WI38 (cell line): ENCODE measurements around the gene GATB.
A peak's percentile ranks its signal among the peaks of the same experiment; 100 is the strongest.

Experiments
- H3K4me3 ChIP-seq: 2 replicates; pipeline ENCODE4 v1.5.1; 2011; ENCODE audit warnings: low read depth, mild to moderate bottlenecking, control low read depth, low read length
- TF ChIP-seq, protein P1 (sequence below): IDR thresholded peaks from 2 replicates; pipeline ENCODE4 v1.5.1; 2012; ENCODE audit warnings: low read depth, mild to moderate bottlenecking, control low read depth, low read length

GATB gene

DNA sequence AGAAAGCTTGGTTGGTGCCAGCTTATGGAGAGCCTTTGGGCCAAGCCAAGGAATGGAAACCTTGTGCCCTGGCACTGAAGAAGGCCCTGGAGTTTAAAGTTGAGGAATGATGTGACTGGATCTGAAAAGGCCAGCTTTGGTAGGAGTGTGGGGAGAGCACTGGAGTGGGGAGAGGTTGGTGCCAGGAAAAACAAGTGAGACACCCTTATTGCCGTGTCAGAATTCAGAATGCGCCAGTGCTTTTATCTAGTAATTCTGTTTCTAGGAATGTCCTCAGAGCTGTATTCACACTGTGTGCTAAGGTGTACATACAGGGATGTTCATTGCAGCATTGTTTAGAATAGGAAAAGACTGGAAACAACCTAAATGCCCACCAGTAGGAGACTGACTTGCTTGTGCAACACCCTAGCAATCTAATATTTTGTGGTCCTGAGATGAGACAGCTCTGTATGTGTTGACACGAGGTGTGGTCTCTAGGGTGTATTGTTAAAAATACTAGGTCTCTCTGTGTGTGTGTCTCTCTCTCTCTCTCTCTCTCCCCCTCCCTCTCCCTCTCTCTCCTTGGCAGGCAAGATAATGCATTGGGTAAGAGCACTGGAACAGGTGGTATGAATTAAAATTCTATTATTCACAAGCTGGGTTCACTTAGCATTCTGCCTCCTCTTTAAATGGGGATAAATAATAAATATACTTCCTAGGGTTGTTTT, 107.8 kb downstream of the GATB start:
- TF ChIP-seq, protein P1, sequence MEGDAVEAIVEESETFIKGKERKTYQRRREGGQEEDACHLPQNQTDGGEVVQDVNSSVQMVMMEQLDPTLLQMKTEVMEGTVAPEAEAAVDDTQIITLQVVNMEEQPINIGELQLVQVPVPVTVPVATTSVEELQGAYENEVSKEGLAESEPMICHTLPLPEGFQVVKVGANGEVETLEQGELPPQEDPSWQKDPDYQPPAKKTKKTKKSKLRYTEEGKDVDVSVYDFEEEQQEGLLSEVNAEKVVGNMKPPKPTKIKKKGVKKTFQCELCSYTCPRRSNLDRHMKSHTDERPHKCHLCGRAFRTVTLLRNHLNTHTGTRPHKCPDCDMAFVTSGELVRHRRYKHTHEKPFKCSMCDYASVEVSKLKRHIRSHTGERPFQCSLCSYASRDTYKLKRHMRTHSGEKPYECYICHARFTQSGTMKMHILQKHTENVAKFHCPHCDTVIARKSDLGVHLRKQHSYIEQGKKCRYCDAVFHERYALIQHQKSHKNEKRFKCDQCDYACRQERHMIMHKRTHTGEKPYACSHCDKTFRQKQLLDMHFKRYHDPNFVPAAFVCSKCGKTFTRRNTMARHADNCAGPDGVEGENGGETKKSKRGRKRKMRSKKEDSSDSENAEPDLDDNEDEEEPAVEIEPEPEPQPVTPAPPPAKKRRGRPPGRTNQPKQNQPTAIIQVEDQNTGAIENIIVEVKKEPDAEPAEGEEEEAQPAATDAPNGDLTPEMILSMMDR, result no peak
- no peak overlapping the region for H3K4me3 ChIP-seq

DNA sequence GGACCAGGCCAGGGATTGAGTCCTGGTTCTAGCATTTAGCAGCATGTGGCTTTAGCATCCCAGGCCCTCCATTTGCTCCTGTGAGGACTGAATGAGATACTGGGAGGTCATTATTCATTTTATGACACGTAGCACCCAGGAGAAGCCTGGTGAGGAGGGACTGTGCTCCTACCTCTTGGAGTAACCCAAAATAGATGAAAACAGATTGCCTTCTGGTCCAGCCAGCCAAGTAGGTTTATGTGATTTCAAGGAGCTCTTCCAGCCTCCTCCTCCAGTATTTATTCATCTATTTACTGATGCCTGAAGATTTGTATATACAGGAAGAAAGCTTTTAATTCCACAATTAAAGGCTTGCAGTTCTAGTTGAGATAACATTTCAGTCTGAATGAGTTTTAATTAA, 109.3 kb downstream of the GATB start:
- no peak overlapping the region for H3K4me3 ChIP-seq
- TF ChIP-seq, protein P1, result no peak

DNA sequence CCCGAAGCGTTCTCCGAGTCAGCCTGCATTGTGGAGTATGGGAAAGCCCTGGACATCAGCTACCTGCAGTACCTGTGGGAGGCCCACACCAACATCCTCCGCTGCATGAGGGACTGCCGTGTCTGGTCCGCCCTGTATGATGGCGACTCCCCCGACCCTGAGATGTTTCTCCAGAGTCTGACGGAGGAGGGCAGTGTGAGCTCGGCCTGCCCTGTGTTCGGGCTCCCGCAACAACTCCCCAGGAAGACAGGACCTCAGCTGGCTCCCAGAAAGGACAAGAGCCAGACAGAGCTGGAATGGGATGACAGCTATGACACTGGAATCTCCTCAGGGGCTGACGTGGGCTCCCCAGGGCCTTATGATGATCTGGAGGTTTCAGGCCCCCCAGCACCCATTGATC, 111.3 kb downstream of the GATB start:
- TF ChIP-seq, protein P1, result peak; percentile 30
- H3K4me3 ChIP-seq, result no peak overlapping the region

DNA sequence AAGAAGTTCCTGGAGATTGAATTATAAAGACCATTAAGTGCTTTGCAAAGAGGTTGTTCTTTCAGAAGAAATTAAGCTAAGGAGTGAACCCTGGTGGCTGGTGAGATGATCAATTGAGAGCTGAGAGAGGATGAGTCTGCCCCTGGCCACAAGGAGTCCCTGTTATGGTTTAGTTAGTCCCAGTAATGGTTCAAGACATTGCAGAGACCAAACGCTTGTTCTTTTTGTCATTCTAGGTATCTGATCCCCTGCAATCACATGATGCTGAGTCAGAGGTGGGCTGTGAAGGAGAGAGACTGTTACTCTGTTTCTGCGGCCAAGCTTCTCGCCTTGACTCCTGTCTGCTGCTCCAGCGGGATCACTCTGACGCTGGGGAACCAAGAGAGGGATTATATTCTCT, 114.5 kb downstream of the GATB start:
- TF ChIP-seq, protein P1, result no peak
- no peak overlapping the region for H3K4me3 ChIP-seq

DNA sequence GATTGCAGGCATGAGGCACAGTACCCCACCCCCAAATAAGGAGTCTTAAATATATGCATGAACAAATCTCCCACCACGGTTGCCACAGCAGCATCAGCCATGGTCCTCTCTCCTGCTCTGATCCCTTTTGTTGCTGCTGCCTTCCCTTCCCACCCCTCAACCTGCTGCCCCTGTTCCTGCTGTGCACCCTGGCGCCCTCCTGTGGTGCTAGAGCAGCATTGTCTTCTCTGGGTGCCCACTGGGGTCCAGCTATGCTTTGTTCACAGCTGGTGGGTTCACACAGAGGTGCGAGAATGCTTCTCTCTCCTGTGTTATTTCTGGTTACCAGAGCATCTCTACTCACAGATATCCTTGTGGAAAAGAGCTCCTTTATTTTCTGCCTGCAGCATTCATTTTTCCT, 116.2 kb downstream of the GATB start:
- H3K4me3 ChIP-seq, result no peak overlapping the region
- TF ChIP-seq, protein P1, result peak; percentile 28

DNA sequence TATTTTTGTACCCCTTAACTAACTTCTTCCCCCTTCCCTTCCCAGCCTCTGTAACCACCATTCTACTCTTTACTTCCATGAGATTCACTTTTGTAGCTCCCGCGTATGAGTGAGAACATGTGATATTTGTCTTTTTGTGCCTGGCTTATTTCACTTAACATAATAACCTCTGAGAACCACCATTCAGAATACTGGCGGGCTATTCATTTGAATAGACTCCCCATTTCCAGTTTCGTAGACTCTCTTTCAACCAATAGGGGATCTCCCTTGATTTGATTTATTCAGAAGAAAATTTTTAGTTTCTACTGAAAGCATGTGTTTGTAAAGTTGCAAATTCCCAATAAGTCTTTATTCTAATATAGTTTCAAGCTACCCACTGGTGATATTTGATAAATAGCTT, 117.2 kb downstream of the GATB start:
- TF ChIP-seq, protein P1, result no peak

DNA sequence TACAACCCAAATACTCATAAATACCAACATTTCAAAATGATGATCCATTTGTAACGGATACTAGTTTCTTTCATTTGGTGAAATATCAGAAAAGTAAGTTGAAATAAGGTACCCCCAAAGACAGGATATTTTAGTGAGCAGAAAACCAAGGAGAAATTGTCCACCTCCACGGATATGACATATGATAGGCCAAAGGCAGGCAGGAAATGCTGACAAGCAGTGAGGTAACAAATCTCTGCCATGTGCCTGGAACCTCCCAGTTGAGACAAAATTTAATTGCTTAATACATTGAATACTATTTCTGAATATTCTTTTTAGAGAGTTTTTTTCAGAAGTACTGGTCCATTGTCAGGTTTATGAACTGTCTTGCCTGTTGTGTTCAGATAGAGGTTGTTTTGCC, 118.8 kb downstream of the GATB start:
- no peak overlapping the region for H3K4me3 ChIP-seq
- TF ChIP-seq, protein P1, result no peak

More for the DNA sequence above, 117.2 kb downstream of the GATB start:
- no peak overlapping the region for H3K4me3 ChIP-seq
